Testis (tissue), 2 donors: Measurements from ENCODE around the gene TIMM17B.

ENCODE experiments used
- POLR2A ChIP-seq: fragments of 450-650 bp; IDR thresholded peaks from one replicate; pipeline ENCODE4 v1.6.1; 2017; ENCODE audit warnings: antibody characterized with exemption, mild to moderate bottlenecking, moderate library complexity
- TF ChIP-seq, protein P1 (sequence below), 3 experiments: fragments of 450-650 bp in 2 of 3; fragments of 200-600 bp in 1 of 3; sonication (generic) in 1 of 3; IDR thresholded peaks; one replicate each; pipeline ENCODE4 v1.5.1; 2016 to 2019; ENCODE audit warnings: antibody characterized with exemption in 3 of 3, mild to moderate bottlenecking in 2 of 3, moderate library complexity in 1 of 3

DNA sequence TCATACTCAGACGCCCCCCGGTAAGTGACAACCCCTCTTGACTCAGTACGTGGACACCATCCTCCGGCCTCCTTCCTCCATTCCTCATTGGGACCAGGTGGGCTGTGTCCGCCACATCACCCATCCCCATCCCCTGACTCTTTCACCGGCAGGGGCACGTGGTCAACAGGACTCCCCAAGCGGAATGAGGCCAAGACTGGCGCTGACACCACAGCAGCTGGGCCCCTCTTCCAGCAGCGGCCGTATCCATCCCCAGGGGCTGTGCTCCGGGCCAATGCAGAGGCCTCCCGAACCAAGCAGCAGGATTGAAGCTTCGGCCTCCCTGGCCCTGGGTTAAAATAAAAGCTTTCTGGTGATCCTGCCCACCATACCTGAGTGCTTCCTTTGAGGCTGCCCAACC, 5.2 kb upstream of the TIMM17B start:
- TF ChIP-seq, protein P1, sequence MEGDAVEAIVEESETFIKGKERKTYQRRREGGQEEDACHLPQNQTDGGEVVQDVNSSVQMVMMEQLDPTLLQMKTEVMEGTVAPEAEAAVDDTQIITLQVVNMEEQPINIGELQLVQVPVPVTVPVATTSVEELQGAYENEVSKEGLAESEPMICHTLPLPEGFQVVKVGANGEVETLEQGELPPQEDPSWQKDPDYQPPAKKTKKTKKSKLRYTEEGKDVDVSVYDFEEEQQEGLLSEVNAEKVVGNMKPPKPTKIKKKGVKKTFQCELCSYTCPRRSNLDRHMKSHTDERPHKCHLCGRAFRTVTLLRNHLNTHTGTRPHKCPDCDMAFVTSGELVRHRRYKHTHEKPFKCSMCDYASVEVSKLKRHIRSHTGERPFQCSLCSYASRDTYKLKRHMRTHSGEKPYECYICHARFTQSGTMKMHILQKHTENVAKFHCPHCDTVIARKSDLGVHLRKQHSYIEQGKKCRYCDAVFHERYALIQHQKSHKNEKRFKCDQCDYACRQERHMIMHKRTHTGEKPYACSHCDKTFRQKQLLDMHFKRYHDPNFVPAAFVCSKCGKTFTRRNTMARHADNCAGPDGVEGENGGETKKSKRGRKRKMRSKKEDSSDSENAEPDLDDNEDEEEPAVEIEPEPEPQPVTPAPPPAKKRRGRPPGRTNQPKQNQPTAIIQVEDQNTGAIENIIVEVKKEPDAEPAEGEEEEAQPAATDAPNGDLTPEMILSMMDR (IDR thresholded peaks at IDR 0.05) = no peak
- no peak for TF ChIP-seq POLR2A
